Stimulated activated naive CD8-positive, alpha-beta T cell treated with anti-CD3 and anti-CD28 coated beads, Interleukin-15, Interleukin-2, amounts not matched to agents 100 U/mL and 50 U/mL, for 24 hours (primary cell): Measurements from ENCODE around the gene AGR2.
"Not testable (repeated sequence)": the region's sequence is repeated elsewhere in the genome, so short reads cannot be mapped to it uniquely, and the experiment has no call there.

ENCODE experiments used
- ATAC-seq: fragments of 150-1000 bp; cut with Tn5 transposase; one replicate; pipeline ENCODE4 v1.10.0; 2021
- DNase-seq: peaks from one replicate; pipeline ENCODE4 v3.0.0; 2021

Gene AGR2

DNA sequence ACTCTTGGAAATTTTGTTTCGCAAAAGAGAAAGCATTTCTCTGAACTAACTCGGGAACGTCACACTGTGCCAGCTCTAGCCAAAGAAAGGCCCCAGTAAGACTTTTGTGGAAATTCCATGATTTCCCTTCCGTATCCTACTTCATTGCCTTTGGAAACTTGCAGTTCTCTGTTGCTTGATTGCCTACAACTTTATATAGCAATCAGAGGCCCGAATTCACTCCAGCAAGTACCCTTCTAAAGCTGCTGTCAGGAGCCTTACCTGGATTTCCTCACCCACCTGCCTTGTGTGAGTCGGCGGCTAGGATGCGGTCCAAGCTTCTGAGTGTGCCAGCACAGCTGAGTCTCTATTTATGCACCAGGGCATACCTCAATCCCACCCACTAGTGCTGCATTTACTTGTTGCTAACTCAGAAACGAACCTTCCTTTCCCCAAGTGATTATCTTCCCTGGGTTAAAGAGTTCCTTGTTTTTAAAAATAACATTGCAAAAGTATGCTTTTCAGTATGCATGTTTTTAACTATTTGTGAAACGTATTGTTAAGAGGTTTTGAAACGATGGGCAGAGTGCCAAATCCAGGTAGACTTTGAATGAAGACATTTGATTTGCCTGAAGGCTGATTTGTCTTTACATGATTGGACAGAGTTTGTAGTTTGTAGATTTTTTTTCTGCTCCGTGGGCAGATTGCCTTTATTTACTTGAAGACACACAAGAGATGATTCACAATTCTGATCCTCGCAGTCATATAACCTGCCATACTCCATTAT is at the start of gene AGR2:
TSS of gene AGR2 (minus strand) at position 326 of the 766 bp plus-strand sequence. CDS start 3,203 bp downstream, outside the sequence.
- DNase-seq (no peak), ATAC-seq (no peak)

DNA sequence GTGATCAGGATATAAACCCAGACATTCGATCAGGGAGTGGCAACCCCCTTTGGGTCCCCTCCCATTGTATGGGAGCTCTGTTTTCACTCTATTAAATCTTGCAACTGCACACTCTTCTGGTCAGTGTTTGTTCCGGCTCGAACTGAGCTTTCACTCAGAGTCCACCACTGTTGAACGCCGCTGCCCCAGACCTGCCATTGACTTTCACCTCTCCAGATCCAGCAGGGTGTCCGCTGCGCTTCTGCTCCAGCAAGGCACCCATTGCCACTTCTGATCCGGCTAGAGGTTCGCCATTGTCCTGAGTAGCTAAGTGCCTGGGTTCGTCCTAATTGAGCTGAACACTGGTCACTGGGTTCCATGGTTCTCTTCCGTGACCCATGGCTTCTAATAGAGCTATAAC is 48.4 kb upstream of the AGR2 start:
- ATAC-seq, DNase-seq: not testable (repeated sequence)

DNA sequence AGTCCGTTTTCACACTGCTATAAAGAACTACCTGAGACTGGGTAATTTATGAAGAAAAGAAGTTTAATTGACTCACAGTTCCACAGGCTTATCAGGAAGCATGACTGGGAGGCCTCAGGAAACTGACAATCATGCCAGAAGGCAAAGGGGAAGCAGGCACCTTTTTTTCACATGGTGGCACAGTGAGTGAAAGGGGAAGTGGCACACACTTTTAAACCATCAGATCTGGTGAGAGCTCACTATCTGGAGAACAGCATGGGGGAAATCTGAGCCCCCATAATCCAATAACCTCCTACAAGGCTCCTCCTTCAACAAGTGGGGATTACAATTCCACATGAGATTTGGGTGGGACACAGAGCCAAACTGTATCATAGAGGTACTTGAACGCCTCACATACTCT is 47.0 kb upstream of the AGR2 start:
- DNase-seq, result no peak
- ATAC-seq, result no peak

GRCh38 chr7:16850614-16851466 is 46.0 kb upstream of the AGR2 start:
- no peak for DNase-seq
- no peak for ATAC-seq

DNA sequence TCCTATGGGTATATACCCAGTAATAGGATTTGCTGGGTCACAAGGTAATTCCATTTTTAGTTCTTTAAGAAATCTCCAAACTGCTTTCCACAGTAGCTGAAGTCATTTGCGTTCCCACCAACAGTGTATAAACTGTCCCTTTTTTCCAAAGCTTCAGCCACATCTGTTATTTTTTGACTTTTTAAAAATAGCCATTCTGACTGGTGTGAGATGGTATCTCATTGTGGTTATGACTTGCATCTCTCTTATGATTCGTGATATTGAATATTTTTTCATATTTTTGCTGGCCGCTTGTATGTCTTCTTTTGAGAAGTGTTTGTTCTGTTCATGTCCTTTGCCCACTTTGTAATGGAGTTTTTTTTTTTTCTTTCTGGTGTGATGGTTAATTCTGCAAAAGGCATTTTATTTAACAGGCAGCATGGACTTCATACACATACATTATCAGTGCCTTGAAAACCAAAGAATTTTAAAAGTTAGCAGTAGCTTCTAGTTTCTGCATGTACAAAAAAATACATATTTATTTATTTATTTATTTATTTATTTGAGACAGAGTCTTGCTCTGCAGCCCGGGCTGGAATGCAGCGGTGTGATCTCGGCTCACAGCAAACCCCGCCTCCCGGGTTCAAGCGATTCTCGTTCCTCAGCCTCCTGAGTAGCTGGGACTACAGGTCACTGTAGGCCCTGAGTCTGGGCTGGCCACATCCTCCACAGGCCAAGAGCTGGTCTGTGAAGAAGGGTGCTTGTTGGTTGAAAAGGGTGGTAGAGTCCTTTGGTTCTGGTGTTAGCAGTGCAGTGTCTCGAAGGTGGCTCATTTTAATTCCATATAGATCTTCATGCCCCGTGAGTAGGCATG is 44.7 kb upstream of the AGR2 start:
- no peak for ATAC-seq
- DNase-seq, result no peak

DNA sequence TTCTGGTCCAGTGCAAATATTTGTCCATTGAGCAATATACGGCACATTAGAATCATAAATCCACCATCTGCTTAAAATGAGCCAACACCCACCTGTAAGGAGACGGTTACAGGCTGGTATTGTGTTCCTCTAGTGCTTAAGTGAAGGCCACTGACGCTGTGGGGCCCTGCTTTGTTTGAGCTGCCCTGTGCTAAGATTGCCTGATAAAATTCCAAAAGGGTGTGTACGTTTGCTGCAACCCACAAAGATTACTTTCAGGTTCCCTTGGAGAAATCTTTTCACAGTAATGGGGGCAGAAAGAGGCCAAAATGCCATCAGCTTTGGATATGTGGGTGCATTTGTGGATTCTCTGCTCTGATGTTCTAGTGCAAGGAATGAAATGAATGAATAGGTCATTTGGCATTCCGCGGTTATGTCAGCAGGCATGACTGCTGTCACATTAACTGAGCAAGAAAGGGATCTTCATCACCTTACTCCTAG is 42.6 kb upstream of the AGR2 start:
- no peak for ATAC-seq
- DNase-seq, result no peak

DNA sequence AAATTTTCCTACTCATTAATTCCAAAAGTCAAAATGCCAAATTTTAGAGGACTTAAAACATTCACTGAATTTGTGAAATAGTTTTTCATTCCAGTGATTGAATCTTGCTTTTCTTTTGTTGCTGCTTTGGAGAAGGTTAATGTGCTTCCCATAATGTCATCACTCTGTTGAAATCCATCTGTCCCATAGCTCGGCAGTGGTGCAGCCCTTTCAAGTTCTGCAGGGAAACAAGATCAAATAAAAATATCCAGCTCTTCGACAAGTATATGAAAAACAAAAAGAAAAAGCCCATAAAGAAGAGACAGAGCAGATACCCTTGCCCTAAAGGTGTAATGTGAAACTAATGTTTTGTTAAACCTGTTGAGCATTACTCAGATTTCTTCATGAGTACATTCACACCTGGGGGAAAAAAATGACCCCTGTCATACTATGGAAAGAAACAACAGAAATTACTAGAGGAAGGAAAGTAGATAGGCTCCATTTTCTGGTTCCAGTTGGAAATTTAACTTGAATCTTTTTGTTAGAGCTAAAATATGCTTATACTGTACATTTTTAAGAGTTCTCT is 41.9 kb upstream of the AGR2 start:
- no peak for DNase-seq
- ATAC-seq, result no peak

GRCh38 chr7:16845746-16846145 is 40.9 kb upstream of the AGR2 start:
- DNase-seq (no peak), ATAC-seq (no peak)

GRCh38 chr7:16841681-16842080 is 36.9 kb upstream of the AGR2 start:
- ATAC-seq (no peak), DNase-seq (no peak)

GRCh38 chr7:16840094-16840493 is 35.3 kb upstream of the AGR2 start:
- DNase-seq (no peak), ATAC-seq (no peak)

DNA sequence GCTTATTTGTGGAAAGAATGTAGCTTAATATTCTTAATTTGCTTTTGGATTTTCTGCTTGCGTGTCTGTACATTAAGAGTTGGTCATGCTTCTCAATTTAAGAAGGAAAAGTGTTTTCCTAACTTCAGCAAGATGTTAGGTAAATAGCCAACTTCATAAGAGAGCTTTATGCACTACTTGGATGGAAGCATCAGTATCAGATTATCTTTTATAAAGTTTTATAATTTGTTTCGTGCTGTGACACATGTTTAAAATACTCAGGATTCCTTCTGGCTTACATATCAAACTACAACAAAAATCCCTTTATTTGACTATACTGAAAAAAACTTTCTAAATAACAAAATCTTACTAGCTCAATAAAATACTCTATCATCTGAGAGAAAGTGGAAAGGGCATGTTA is 34.8 kb upstream of the AGR2 start:
- DNase-seq (no peak), ATAC-seq (no peak)

DNA sequence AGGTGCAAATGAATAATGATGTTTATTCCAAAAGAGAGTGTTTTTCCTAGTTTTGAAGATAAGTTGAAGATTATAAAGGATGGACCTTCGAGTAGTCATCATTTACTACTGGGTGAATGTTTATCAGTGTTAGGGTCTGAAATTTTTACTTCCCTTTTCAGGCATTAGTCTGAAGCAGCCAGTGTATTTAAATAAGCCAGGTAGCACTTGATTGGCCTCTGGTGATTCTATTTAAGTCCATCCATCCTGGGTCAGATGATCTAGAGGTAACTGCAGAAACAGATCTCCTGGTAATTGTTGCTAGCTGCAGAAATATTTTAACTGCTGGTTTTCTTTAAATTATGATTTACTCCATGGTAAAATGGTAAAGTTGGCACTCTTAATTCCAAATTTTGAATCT is 34.1 kb upstream of the AGR2 start:
- no peak for DNase-seq

DNA sequence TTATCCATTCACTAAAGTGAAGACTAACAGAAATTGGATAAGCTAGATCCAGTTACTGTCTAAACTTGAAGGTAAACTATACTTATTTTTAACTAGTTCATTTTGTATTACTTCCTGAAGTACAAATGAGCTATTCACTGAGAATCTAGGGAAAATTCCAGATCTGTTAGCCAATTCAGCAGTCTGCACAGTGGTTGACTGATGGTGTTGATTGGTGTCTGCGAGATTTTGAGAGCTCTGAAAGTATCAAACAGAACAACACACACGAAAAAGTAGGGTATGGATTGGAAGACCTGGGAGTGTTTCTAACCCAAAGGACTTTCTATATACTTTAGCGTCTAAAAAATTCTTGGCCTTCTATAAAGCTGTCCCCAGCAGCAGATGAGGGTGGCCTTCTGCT is 33.6 kb upstream of the AGR2 start:
- ATAC-seq (no peak), DNase-seq (no peak)

More for the DNA sequence above, 34.1 kb upstream of the AGR2 start:
- ATAC-seq, result no peak

- no peak for ATAC-seq
- no peak for DNase-seq
Observed at GRCh38 chr7:16836481-16836880, 31.7 kb upstream of the AGR2 start.

GRCh38 chr7:16833373-16833772 is 28.6 kb upstream of the AGR2 start:
- ATAC-seq (no peak), DNase-seq (no peak)

DNA sequence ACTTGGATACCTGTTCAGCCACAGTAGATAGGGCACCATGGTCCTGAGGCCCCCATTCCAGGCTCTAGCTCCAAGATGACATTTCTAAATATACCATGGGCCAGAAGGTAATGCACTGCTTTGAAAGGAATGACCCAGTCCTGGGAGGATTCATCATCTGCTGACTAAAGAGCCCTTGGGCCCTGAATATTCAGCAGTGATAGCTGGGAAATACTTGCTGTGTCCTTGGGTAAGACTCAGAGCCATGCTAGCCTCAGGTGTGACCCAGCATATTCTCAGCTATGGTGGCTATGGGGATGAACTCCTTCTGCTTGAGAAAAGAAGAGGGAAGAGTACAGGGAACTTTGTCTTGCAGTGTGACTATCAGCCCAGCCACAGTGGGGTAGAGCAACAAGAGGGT is 21.3 kb upstream of the AGR2 start:
- ATAC-seq (no peak), DNase-seq (no peak)

DNA sequence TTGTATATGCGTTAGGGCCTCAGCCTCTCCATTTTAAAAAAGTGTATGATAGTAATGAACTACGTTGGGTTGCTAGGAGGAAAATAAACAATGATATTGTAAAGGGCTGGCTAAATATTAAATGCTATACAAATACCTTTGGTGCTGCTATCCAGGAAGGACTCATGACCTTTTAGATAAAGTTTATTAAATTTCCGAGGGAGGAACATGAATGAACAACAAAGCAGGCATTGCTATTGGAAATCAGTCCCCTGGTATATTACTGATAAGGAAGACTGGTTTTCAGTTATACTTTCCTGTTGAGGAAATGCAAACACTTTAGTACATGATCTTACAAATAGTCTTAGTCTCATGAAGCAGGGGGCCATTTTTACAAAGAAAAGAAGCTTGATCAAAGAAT is 17.2 kb upstream of the AGR2 start:
- DNase-seq (no peak), ATAC-seq (no peak)

- ATAC-seq, result no peak
- no peak for DNase-seq
Observed at GRCh38 chr7:16818732-16819131, 13.9 kb upstream of the AGR2 start.

- ATAC-seq (no peak), DNase-seq (no peak)
Observed at GRCh38 chr7:16817536-16817935, 12.7 kb upstream of the AGR2 start.

DNA sequence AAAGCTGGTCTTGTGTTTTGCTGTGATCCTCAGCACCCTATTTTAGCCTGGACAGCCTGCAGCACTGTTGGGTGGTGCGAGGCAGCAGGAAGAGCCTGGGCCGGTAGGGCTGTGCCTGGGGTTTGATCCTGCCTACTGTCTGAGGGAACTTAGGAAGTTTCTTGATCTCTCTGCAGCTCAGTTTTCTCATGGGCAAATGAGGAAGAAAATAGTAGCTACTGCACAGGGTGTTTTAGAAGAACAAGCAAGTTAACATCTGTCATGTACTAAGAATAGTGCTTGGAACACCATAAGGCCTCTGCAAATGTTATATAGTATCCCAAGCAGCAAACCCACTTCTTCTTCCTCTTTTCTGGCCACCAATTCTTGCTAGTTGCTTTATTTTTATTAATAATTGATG is 12.0 kb upstream of the AGR2 start:
- no peak for ATAC-seq
- no peak for DNase-seq

- no peak for DNase-seq
- ATAC-seq, result no peak
Observed at GRCh38 chr7:16815001-16815400, 10.2 kb upstream of the AGR2 start.

DNA sequence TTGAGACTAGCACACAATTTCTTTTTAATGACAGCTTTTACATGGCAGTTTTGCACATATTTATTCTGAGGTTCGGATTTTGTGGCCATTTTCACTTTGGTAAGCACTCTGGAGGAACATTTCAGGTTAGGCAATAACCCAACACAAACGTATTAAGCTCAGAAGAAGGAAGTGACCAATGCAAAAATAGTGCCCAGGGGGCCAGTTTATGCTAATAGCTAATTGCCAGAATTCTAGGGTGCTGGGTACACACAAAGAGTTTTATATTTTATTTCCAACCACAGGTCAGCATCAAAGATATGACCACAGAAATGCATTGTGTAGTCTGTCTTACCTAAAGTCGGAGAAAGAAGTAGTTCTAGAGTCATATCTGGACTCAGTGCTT is 8.4 kb upstream of the AGR2 start:
- ATAC-seq (no peak), DNase-seq (no peak)
